Measurements from ENCODE around the gene MICU2. TPM values are rescaled to one million over a fixed set of nuclear protein-coding genes. Genes with fewer than 3 reads are reported as not detected.

The MICU2 gene
- total RNA-seq, 1 experiment from 2014 or later, result 24.2 TPM

DNA sequence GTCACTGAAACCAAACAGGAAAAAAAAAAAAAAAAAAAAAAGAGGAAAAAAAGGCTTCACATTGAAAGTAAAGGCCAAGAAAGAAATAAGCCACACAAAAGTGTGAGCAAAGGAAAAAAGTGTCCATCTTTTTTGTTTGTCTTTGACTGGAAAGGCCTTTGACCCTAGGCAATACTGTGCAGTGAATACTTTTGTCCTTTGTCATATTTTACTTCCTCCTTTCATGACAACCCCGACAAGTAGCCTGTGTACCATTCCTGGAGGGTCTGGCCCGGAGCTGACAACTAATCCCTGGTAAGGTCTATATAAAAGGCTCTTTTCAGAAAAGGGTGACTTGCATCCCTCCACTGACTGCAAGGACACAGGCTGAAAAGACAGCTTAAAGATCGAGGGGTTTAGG is 12.9 kb upstream of the MICU2 start:
- Histone ChIP-seq H3K9me3 (ENCODE audit: control insufficient read depth, insufficient read depth, low read depth, low read length) (no peaks in the 10 kb centered on the region), H3K27ac (ENCODE audit: low read length) (no peak overlapping the region), H3K4me1 (ENCODE audit: control insufficient read depth, insufficient read depth, low read length) (no peaks in the 10 kb centered on the region), H3K27me3 (ENCODE audit: control insufficient read depth, insufficient read depth, low read length) (0 out of 2 replicates have a peak, but pooled peaks cover 2% of the 10 kb centered on the region), H3K36me3 (ENCODE audit: control insufficient read depth, insufficient read depth, low read length) (no peaks in the 10 kb centered on the region), H3K4me3 (ENCODE audit: low read depth in 2 of 2, low read length in 2 of 2) (no peak overlapping the region)
- intact Hi-C loops (cut with micrococcal nuclease; ENCODE audit: unreplicated experiment), result no loop called here
- TF ChIP-seq SIN3A (IDR thresholded peaks at IDR 0.05; ENCODE audit: borderline replicate concordance, insufficient read depth, low read depth, low read length), result no peak
- TF ChIP-seq POLR2AphosphoS5 (IDR thresholded peaks at IDR 0.05; ENCODE audit: low read depth, low read length), result no peak
- TF ChIP-seq, protein P1, sequence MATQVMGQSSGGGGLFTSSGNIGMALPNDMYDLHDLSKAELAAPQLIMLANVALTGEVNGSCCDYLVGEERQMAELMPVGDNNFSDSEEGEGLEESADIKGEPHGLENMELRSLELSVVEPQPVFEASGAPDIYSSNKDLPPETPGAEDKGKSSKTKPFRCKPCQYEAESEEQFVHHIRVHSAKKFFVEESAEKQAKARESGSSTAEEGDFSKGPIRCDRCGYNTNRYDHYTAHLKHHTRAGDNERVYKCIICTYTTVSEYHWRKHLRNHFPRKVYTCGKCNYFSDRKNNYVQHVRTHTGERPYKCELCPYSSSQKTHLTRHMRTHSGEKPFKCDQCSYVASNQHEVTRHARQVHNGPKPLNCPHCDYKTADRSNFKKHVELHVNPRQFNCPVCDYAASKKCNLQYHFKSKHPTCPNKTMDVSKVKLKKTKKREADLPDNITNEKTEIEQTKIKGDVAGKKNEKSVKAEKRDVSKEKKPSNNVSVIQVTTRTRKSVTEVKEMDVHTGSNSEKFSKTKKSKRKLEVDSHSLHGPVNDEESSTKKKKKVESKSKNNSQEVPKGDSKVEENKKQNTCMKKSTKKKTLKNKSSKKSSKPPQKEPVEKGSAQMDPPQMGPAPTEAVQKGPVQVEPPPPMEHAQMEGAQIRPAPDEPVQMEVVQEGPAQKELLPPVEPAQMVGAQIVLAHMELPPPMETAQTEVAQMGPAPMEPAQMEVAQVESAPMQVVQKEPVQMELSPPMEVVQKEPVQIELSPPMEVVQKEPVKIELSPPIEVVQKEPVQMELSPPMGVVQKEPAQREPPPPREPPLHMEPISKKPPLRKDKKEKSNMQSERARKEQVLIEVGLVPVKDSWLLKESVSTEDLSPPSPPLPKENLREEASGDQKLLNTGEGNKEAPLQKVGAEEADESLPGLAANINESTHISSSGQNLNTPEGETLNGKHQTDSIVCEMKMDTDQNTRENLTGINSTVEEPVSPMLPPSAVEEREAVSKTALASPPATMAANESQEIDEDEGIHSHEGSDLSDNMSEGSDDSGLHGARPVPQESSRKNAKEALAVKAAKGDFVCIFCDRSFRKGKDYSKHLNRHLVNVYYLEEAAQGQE (IDR thresholded peaks at IDR 0.05; ENCODE audit: insufficient read depth in 1 of 2, low read depth in 2 of 2, low read length in 1 of 2), result no peak
- no peak for TF ChIP-seq TCF7L2 (IDR thresholded peaks at IDR 0.05; ENCODE audit: low read depth, low read length)
- TF ChIP-seq CTCF (IDR thresholded peaks at IDR 0.05), result no peak
- in situ Hi-C loops (cut with HindIII; ENCODE audit: low pct_unique_long_range_greater_than_20kb, low sequenced_read_pairs), result no loop called here
- ChIA-PET POLR2A (no interaction called here), CTCF (no interaction called here)
- DNase-seq (ENCODE audit: low read depth, low spot score) (no peak), ATAC-seq (no peak)
- no TSS peak for BruUV-seq (replicated peaks)

DNA sequence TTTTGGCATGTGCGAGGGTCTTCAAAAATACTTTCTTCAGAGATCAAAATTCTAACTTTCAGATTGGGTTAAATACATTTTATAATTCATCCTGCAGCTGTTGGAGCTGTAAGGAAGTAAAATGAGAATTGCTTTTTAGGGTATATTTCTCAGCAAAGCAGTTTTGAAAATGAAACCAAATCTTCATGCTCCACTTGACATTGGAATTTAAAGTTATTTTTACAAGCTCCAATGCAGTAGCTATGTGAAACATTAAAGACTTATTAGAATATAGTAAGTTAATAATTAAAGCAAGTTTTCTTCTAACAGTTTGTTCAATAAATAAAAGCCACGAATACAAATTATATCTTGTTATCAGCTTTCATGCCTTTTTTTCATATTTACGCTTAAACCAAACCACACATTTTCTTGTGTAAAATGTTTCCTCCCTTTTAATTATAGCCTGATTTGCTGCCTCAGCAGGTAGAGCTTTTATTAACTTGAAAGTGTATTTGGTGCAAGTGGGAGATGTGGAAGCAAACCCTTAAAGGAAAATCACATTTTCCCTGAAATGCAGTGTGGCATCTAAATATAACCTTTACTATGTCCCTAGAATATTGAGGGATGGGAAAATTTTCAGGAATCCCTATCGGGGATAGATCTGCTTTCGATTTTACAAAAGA is 12.4 kb upstream of the MICU2 start:
- in situ Hi-C loops (cut with HindIII; ENCODE audit: low pct_unique_long_range_greater_than_20kb, low sequenced_read_pairs), result no loop called here
- intact Hi-C loops (cut with micrococcal nuclease; ENCODE audit: unreplicated experiment), result no loop called here
- TF ChIP-seq TCF7L2 (IDR thresholded peaks at IDR 0.05; ENCODE audit: low read depth, low read length), result no peak
- TF ChIP-seq, protein P1 (IDR thresholded peaks at IDR 0.05; ENCODE audit: insufficient read depth in 1 of 2, low read depth in 2 of 2, low read length in 1 of 2), result no peak
- TF ChIP-seq CTCF (IDR thresholded peaks at IDR 0.05), result no peak
- no peak for TF ChIP-seq SIN3A (IDR thresholded peaks at IDR 0.05; ENCODE audit: borderline replicate concordance, insufficient read depth, low read depth, low read length)
- no peak for TF ChIP-seq POLR2AphosphoS5 (IDR thresholded peaks at IDR 0.05; ENCODE audit: low read depth, low read length)
- Histone ChIP-seq H3K36me3 (ENCODE audit: control insufficient read depth, insufficient read depth, low read length) (no peaks in the 10 kb centered on the region), H3K27me3 (ENCODE audit: control insufficient read depth, insufficient read depth, low read length) (no peaks in the 10 kb centered on the region), H3K27ac (ENCODE audit: low read length) (no peak overlapping the region), H3K4me1 (ENCODE audit: control insufficient read depth, insufficient read depth, low read length) (no peaks in the 10 kb centered on the region), H3K4me3 (ENCODE audit: low read depth in 2 of 2, low read length in 2 of 2) (no peak overlapping the region), H3K9me3 (ENCODE audit: control insufficient read depth, insufficient read depth, low read depth, low read length) (no peaks in the 10 kb centered on the region)
- ATAC-seq (no peak), DNase-seq (ENCODE audit: low read depth, low spot score) (no peak)
- CTCF ChIA-PET, result no interaction called here
- no TSS peak for BruUV-seq (replicated peaks)
- POLR2A ChIA-PET, result no interaction called here
